Neural progenitor cell (in vitro differentiated cells): ENCODE results near the gene MTCP1. TPM values are rescaled to one million over a fixed set of nuclear protein-coding genes. Genes with fewer than 3 reads are reported as not detected.

Experiments used
- DNase-seq: peaks from one replicate; pipeline ENCODE4 v3.0.0-alpha.2; 2016; ENCODE audit warnings: low spot score
- H2AFZ ChIP-seq: fragments of 200-600 bp; sonication (generic); replicated peaks from 2 replicates; pipeline ENCODE4 v1.6.1; 2016; ENCODE audit warnings: antibody characterized with exemption
- H3F3A ChIP-seq: fragments of 200-600 bp; sonication (generic); 2 replicates; pipeline ENCODE4 v1.6.1; 2016; ENCODE audit warnings: antibody characterized with exemption, low read depth
- H3K27ac ChIP-seq: fragments of 200-600 bp; sonication (generic); 2 replicates; pipeline ENCODE4 v1.5.1; 2016; ENCODE audit warnings: mild to moderate bottlenecking
- H3K27me3 ChIP-seq: fragments of 200-600 bp; sonication (generic); 2 replicates; pipeline ENCODE4 v1.6.1; 2016; ENCODE audit warnings: mild to moderate bottlenecking, moderate library complexity
- H3K36me3 ChIP-seq: fragments of 200-600 bp; sonication (generic); 2 replicates; pipeline ENCODE4 v1.5.1; 2016
- H3K4me1 ChIP-seq: fragments of 200-600 bp; sonication (generic); 2 replicates; pipeline ENCODE4 v1.6.1; 2016; ENCODE audit warnings: mixed run types
- H3K4me2 ChIP-seq: fragments of 200-600 bp; sonication (generic); 2 replicates; pipeline ENCODE4 v1.6.1; 2016
- H3K4me3 ChIP-seq: fragments of 200-600 bp; sonication (generic); 2 replicates; pipeline ENCODE4 v1.5.1; 2016
- H3K79me2 ChIP-seq: fragments of 200-600 bp; sonication (generic); 2 replicates; pipeline ENCODE4 v1.6.1; 2016; ENCODE audit warnings: low read depth
- H3K9ac ChIP-seq: fragments of 200-600 bp; sonication (generic); 2 replicates; pipeline ENCODE4 v1.6.1; 2016
- H3K9me3 ChIP-seq: fragments of 200-600 bp; sonication (generic); 2 replicates; pipeline ENCODE4 v1.5.1; 2016; ENCODE audit warnings: low read depth
- H4K20me1 ChIP-seq: fragments of 200-600 bp; sonication (generic); 2 replicates; pipeline ENCODE4 v1.6.1; 2016; ENCODE audit warnings: low read depth
- H3K27ac Mint-ChIP-seq: 3 replicates; pipeline ENCODE4 v1.8.0; 2021; ENCODE audit warnings: mixed read lengths
- H3K27me3 Mint-ChIP-seq: 2 replicates; pipeline ENCODE4 v1.8.0; 2022; ENCODE audit warnings: low read depth, mild to moderate bottlenecking, inconsistent platforms, moderate library complexity, mixed read lengths; ENCODE audit not compliant: insufficient read depth
- H3K36me3 Mint-ChIP-seq: 3 replicates; pipeline ENCODE4 v1.8.0; 2021; ENCODE audit warnings: mixed read lengths
- H3K4me1 Mint-ChIP-seq: 3 replicates; pipeline ENCODE4 v1.8.0; 2021; ENCODE audit warnings: mixed read lengths
- H3K4me3 Mint-ChIP-seq: 3 replicates; pipeline ENCODE4 v1.8.0; 2021; ENCODE audit warnings: mild to moderate bottlenecking, moderate library complexity, mixed read lengths
- H3K9me3 Mint-ChIP-seq: 3 replicates; pipeline ENCODE4 v1.8.0; 2020; ENCODE audit warnings: mixed read lengths
- CTCF ChIP-seq: fragments of 200-600 bp; sonication (generic); IDR thresholded peaks from 2 replicates; pipeline ENCODE4 v1.5.1; 2017; ENCODE audit warnings: antibody characterized with exemption, mild to moderate bottlenecking
- EZH2 ChIP-seq: fragments of 200-600 bp; sonication (generic); IDR thresholded peaks from 2 replicates; pipeline ENCODE4 v1.6.1; 2017; ENCODE audit warnings: antibody characterized with exemption, mild to moderate bottlenecking, moderate library complexity
- EZH2phosphoT487 ChIP-seq: fragments of 200-600 bp; sonication (generic); IDR thresholded peaks from 2 replicates; pipeline ENCODE4 v1.6.1; 2017; ENCODE audit warnings: antibody characterized with exemption
- total RNA-seq: library from RNA; depleted of rRNA; stranded (reverse); fragments of >200 nt; gene quantifications from 2 replicates; pipeline ENCODE4 v1.2.3, GENCODE V29; 2015; ENCODE audit warnings: low replicate concordance

MTCP1 gene
- total RNA-seq, 1 donor from 2014 or later, result 1.2 TPM

GRCh38 chrX:155086961-155087735, 16.2 kb upstream of the MTCP1 start:
- no peak overlapping the region for H3K4me3 Mint-ChIP-seq
- H4K20me1 ChIP-seq, result no peaks in the 10 kb centered on the region
- no peaks in the 10 kb centered on the region for H3K9me3 ChIP-seq
- no peak overlapping the region for H3K4me2 ChIP-seq
- peaks cover 3% of the 10 kb centered on the region for H3K36me3 ChIP-seq
- DNase-seq, result no peak
- peaks cover 11% of the 10 kb centered on the region for H3K36me3 Mint-ChIP-seq
- no peaks in the 10 kb centered on the region for H3K27me3 ChIP-seq
- no peak overlapping the region for H3K27ac Mint-ChIP-seq
- no peak overlapping the region for H3K4me3 ChIP-seq
- no peaks in the 10 kb centered on the region for H3K9me3 Mint-ChIP-seq
- no peaks in the 10 kb centered on the region for H3K4me1 ChIP-seq
- H2AFZ ChIP-seq, result no peak overlapping the region
- no peaks in the 10 kb centered on the region for H3K4me1 Mint-ChIP-seq
- TF ChIP-seq EZH2phosphoT487 (no peak), EZH2 (no peak), CTCF (no peak)
- H3K27ac ChIP-seq, result no peak overlapping the region
- H3K27me3 Mint-ChIP-seq, result peaks cover 4% of the 10 kb centered on the region
- H3F3A ChIP-seq, result no peaks in the 10 kb centered on the region
- H3K9ac ChIP-seq, result no peak overlapping the region
- no peaks in the 10 kb centered on the region for H3K79me2 ChIP-seq

GRCh38 chrX:155086202-155086840, 15.4 kb upstream of the MTCP1 start:
- no peaks in the 10 kb centered on the region for H3F3A ChIP-seq
- no peaks in the 10 kb centered on the region for H3K79me2 ChIP-seq
- Mint-ChIP-seq H3K27ac (no peak overlapping the region), H3K36me3 (peaks cover 11% of the 10 kb centered on the region), H3K4me1 (no peaks in the 10 kb centered on the region), H3K4me3 (no peak overlapping the region), H3K27me3 (peaks cover 4% of the 10 kb centered on the region), H3K9me3 (no peaks in the 10 kb centered on the region)
- no peak overlapping the region for H3K9ac ChIP-seq
- DNase-seq, result peak; percentile 66
- no peaks in the 10 kb centered on the region for H3K9me3 ChIP-seq
- no peaks in the 10 kb centered on the region for H3K27me3 ChIP-seq
- H3K4me3 ChIP-seq, result no peak overlapping the region
- no peaks in the 10 kb centered on the region for H4K20me1 ChIP-seq
- no peaks in the 10 kb centered on the region for H3K36me3 ChIP-seq
- no peaks in the 10 kb centered on the region for H3K4me1 ChIP-seq
- H3K4me2 ChIP-seq, result no peak overlapping the region
- no peak overlapping the region for H3K27ac ChIP-seq
- peak; percentile 57 for TF ChIP-seq CTCF
- TF ChIP-seq EZH2phosphoT487, result no peak
- H2AFZ ChIP-seq, result no peak overlapping the region

GRCh38 chrX:155071694-155072280, 851 bp upstream of the MTCP1 start:
- Histone ChIP-seq H3K4me3 (peak overlapping the region; percentile 53), H3K9ac (peak overlapping the region; percentile 62), H3K4me1 (no peaks in the 10 kb centered on the region), H4K20me1 (no peaks in the 10 kb centered on the region), H3K79me2 (peaks cover 29% of the 10 kb centered on the region), H3K27ac (no peak overlapping the region), H2AFZ (peak overlapping the region; percentile 36), H3K36me3 (peaks cover under 1% of the 10 kb centered on the region), H3K27me3 (no peaks in the 10 kb centered on the region), H3K4me2 (peak overlapping the region; percentile 75), H3F3A (peaks cover 3% of the 10 kb centered on the region), H3K9me3 (no peaks in the 10 kb centered on the region)
- Mint-ChIP-seq H3K27me3 (no peaks in the 10 kb centered on the region), H3K36me3 (no peaks in the 10 kb centered on the region), H3K9me3 (peaks cover 6% of the 10 kb centered on the region), H3K4me1 (peaks cover 23% of the 10 kb centered on the region), H3K4me3 (peak overlapping the region; percentile 92), H3K27ac (peak overlapping the region; percentile 32)
- peak; percentile 52 for DNase-seq
- TF ChIP-seq EZH2phosphoT487 (no peak), CTCF (no peak), EZH2 (no peak)
